Sigmoid colon (tissue), 7 donors: Measurements from ENCODE around the gene SYF2. TPM values are rescaled to one million over a fixed set of nuclear protein-coding genes. Genes with fewer than 3 reads are reported as not detected.

Experiments
- DNase-seq: peaks from one replicate; pipeline ENCODE4 v3.0.0-alpha.2; 2019
- H3K27ac ChIP-seq, 4 donors: fragments of 200-600 bp; sonication (generic); one replicate each; pipeline ENCODE4 v1.5.1; 2016 to 2019; ENCODE audit warnings: mild to moderate bottlenecking in 1 of 4
- H3K27me3 ChIP-seq, 3 donors: fragments of 200-600 bp; sonication (generic); one replicate each; pipeline ENCODE4 v1.5.1; 2019; ENCODE audit warnings: mild to moderate bottlenecking in 1 of 3
- H3K36me3 ChIP-seq, 4 donors: fragments of 200-600 bp; sonication (generic); one replicate each; pipeline ENCODE4 v1.5.1; 2016 to 2019
- H3K4me1 ChIP-seq, 4 donors: fragments of 200-600 bp; sonication (generic); one replicate each; pipeline ENCODE4 v1.5.1; 2017 to 2019
- H3K4me3 ChIP-seq, 4 donors: fragments of 200-600 bp; sonication (generic); one replicate each; pipeline ENCODE4 v1.5.1; 2017 to 2019; ENCODE audit warnings: mild to moderate bottlenecking in 2 of 4, moderate library complexity in 1 of 4
- H3K9me3 ChIP-seq, 4 donors: fragments of 200-600 bp in 3 of 4; sonication (generic) in 3 of 4; one replicate each; pipeline versions ENCODE4 v1.5.1 to v1.6.1; 2013 to 2019
- CTCF ChIP-seq, 4 experiments: fragments of 450-650 bp in 3 of 4; fragments of 200-600 bp in 1 of 4; IDR thresholded peaks; one replicate each; pipeline ENCODE4 v1.5.1; 2016 to 2019; ENCODE audit warnings: antibody characterized with exemption in 4 of 4, mild to moderate bottlenecking in 3 of 4, moderate library complexity in 2 of 4
- EP300 ChIP-seq, 4 donors: sonication (generic); formaldehyde crosslinking; IDR thresholded peaks; one replicate each; pipeline ENCODE4 v1.6.1; 2017; ENCODE audit warnings: antibody characterized with exemption in 4 of 4
- POLR2A ChIP-seq, 2 donors: fragments of 450-650 bp; IDR thresholded peaks; one replicate each; pipeline ENCODE4 v1.6.1; 2016; ENCODE audit warnings: antibody characterized with exemption in 2 of 2, mild to moderate bottlenecking in 2 of 2, moderate library complexity in 2 of 2
- POLR2AphosphoS5 ChIP-seq, 4 donors: sonication (generic); formaldehyde crosslinking; IDR thresholded peaks; one replicate each; pipeline ENCODE4 v1.6.1; 2017; ENCODE audit warnings: antibody characterized with exemption in 4 of 4
- WGBS, 2 donors: extraction: QIAGEN DNeasy Blood & Tissue Kit; methylation state at CpG; one replicate each; pipeline ENCODE4 v1.1.7; 2013; 5-methylcytosine and 5-hydroxymethylcytosine counted together
- intact Hi-C: fragments of 100-400 bp; cut with DNase I; formaldehyde crosslinking; loops from one replicate; pipeline ENCODE4 v1.15.1; 2023
- polyA plus RNA-seq, 3 donors: library from polyadenylated mRNA; stranded (reverse); fragments of 200-250 nt; gene quantifications; one replicate each; pipeline ENCODE4 v1.2.3, GENCODE V29; 2013
- total RNA-seq, 4 donors: library from RNA; depleted of rRNA; stranded (reverse); fragments of >200 nt; gene quantifications; one replicate each; pipeline ENCODE4 v1.1.0, GENCODE V29; 2016
- donor health status: healthy with polysubstance abuse.
- donor health status: Bipolar disorder and iron deficiency.
- donor health status: healthy.

Gene SYF2
- total and polyA plus RNA-seq, 7 donors, result 58.2 to 138 (median 95.2) TPM

- Histone ChIP-seq H3K36me3 (peaks cover 3 to 35% (median 18%) of the 10 kb centered on the region in 4 donors), H3K9me3 (no peaks in the 10 kb centered on the region), H3K27me3 (no peaks in the 10 kb centered on the region), H3K4me3 (no peak overlapping the region), H3K27ac (no peak overlapping the region), H3K4me1 (no peaks in the 10 kb centered on the region)
- intact Hi-C loops, result no loop called here
- TF ChIP-seq POLR2AphosphoS5 (IDR thresholded peaks at IDR 0.05), result no peak
- TF ChIP-seq POLR2A (IDR thresholded peaks at IDR 0.05), result no peak
- no peak for TF ChIP-seq CTCF (IDR thresholded peaks at IDR 0.05)
- no peak for TF ChIP-seq EP300 (IDR thresholded peaks at IDR 0.05)
- 87 to 92% methylated on average over 8 of the region's 8 CpGs for WGBS, 2 donors
- no peak for DNase-seq
Measured at GRCh38 chr1:25217598-25218232, 14.6 kb downstream of the SYF2 start.

- Histone ChIP-seq H3K27ac (no peak overlapping the region), H3K4me3 (no peak overlapping the region), H3K4me1 (no peaks in the 10 kb centered on the region), H3K27me3 (no peaks in the 10 kb centered on the region), H3K36me3 (peaks cover 0 to 28% (median 12%) of the 10 kb centered on the region in 4 donors), H3K9me3 (no peaks in the 10 kb centered on the region)
- DNase-seq, result no peak
- intact Hi-C loops, result no loop called here
- WGBS, 2 donors, result 83 to 95% methylated on average over 3 of the region's 3 CpGs
- no peak for TF ChIP-seq CTCF (IDR thresholded peaks at IDR 0.05)
- TF ChIP-seq EP300 (IDR thresholded peaks at IDR 0.05), result no peak
- no peak for TF ChIP-seq POLR2AphosphoS5 (IDR thresholded peaks at IDR 0.05)
- no peak for TF ChIP-seq POLR2A (IDR thresholded peaks at IDR 0.05)
Measured at GRCh38 chr1:25217015-25217414, 15.3 kb downstream of the SYF2 start.

- Histone ChIP-seq H3K27ac (no peak overlapping the region), H3K4me1 (no peaks in the 10 kb centered on the region), H3K36me3 (peaks cover 0 to 19% (median 5%) of the 10 kb centered on the region in 4 donors), H3K27me3 (peaks cover 0 to 5% (median 0%) of the 10 kb centered on the region in 3 donors), H3K9me3 (no peaks in the 10 kb centered on the region), H3K4me3 (no peak overlapping the region)
- TF ChIP-seq POLR2AphosphoS5 (IDR thresholded peaks at IDR 0.05) (no peak), POLR2A (IDR thresholded peaks at IDR 0.05) (no peak), CTCF (IDR thresholded peaks at IDR 0.05) (no peak), EP300 (IDR thresholded peaks at IDR 0.05) (no peak)
- intact Hi-C loops, result no loop called here
- 49 to 88% methylated on average over 4 of the region's 4 CpGs for WGBS, 2 donors
- no peak for DNase-seq
Measured at GRCh38 chr1:25216123-25216522, 16.2 kb downstream of the SYF2 start.

GRCh38 chr1:25212725-25213124 is 19.6 kb downstream of the SYF2 start:
- Histone ChIP-seq H3K4me1 (no peaks in the 10 kb centered on the region), H3K27me3 (peaks cover 0 to 5% (median 0%) of the 10 kb centered on the region in 3 donors), H3K36me3 (no peaks in the 10 kb centered on the region), H3K27ac (no peak overlapping the region), H3K4me3 (no peak overlapping the region), H3K9me3 (no peaks in the 10 kb centered on the region)
- 81 to 82% methylated on average over 5 of the region's 5 CpGs for WGBS, 2 donors
- no peak for TF ChIP-seq EP300 (IDR thresholded peaks at IDR 0.05)
- TF ChIP-seq POLR2A (IDR thresholded peaks at IDR 0.05), result no peak
- no peak for TF ChIP-seq POLR2AphosphoS5 (IDR thresholded peaks at IDR 0.05)
- TF ChIP-seq CTCF (IDR thresholded peaks at IDR 0.05), result no peak
- no peak for DNase-seq
- intact Hi-C loops, result no loop called here

GRCh38 chr1:25210728-25211127 is 21.6 kb downstream of the SYF2 start:
- no peak for DNase-seq
- H3K4me3 ChIP-seq, result no peak overlapping the region
- intact Hi-C loops, result no loop called here
- no peaks in the 10 kb centered on the region for H3K4me1 ChIP-seq
- H3K27ac ChIP-seq, result no peak overlapping the region
- H3K9me3 ChIP-seq, result no peaks in the 10 kb centered on the region
- H3K36me3 ChIP-seq, result no peaks in the 10 kb centered on the region
- 51 to 66% methylated on average over 3 of the region's 3 CpGs for WGBS, 2 donors
- TF ChIP-seq POLR2A (IDR thresholded peaks at IDR 0.05) (no peak), POLR2AphosphoS5 (IDR thresholded peaks at IDR 0.05) (no peak), CTCF (IDR thresholded peaks at IDR 0.05) (no peak), EP300 (IDR thresholded peaks at IDR 0.05) (no peak)
- H3K27me3 ChIP-seq, result peaks cover 0 to 5% (median 0%) of the 10 kb centered on the region in 3 donors
